ENCODE data around the gene SFMBT2.
"Not testable (repeated sequence)": the region's sequence is repeated elsewhere in the genome, so short reads cannot be mapped to it uniquely, and the experiment has no call there.

SFMBT2 gene

DNA sequence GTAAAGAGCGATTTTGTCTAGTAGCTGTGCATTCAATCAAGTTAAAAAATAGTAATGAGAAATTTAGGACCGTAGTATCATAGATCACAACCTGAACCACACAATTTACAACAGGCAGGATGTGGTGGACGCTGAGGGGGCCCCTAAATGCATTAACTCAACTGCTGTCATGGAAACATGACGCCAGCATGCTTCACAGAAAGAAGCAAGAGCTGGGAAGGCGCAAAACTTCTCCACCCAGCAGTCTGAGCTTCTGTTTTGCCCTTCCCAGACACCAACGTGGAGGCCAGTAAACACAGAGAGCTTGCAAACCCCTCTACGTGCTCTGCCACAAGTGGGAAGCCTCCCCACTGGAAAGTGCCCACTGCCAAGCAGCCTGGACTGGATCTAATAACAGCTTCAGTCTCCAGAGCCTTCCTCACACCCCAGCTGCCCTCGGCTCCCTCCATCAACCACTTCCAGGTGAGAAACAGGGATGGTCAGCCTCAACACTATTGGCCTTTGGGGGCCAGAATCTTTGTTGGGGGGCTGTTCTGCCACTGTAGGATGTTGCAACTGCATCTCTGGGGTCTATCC, 151.8 kb downstream of the SFMBT2 start:
- no peak for DNase-seq

DNA sequence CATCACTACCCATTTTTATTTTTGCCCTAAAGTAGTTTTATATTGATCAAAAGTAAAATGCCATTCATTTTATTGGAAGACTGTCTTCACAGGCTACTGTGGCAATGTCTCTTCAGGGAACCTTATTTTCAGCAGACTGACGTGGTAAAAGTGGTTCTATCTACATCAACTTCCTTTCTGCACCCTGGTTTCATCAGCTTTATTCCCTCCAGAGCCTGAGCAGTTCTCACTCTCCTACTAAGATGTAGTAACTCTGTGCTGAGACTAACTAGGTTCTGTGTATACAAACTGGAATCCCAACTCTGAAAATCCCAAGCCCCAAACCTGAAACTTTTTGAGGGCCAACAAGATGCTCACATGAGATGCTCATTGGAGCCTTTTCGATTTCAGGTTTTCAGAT, 155.3 kb downstream of the SFMBT2 start:
- no peak for DNase-seq

DNA sequence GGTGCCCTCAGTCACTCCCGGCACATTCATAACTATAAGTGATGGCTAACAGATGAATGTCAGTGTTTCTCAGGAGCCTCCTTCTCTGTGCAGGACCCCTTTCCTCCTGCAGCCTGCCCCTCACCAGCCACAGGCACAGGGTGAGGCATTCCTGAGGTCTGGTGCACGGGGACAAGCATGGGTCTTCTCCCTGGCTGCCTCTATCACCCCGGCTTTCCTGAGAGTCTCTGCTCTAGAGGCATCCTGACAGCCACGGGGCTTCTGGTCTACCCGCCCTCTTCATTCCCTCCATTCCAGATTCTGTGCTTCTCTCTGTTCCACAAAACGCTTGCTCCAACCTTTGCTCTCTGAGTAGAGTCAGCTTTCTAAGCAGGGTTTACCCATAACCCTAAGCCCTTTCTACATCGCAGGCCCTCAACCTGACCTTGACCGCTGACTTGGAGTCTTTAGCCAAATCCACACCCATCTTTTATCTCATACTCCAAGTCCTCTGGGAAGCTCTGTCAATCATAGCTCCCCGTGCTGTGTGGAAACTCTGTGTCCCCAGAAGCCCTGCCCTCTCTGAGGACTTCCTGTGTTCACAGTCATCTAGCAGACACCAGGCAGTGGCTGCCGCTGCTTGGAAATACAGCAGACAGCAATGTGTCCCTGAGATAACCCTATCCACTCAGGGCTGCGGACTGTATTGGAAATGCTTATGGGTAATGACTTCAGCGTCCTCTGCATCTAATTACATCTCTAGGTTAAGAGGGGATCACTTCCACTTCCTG, 159.0 kb downstream of the SFMBT2 start:
- DNase-seq: no peak

DNA sequence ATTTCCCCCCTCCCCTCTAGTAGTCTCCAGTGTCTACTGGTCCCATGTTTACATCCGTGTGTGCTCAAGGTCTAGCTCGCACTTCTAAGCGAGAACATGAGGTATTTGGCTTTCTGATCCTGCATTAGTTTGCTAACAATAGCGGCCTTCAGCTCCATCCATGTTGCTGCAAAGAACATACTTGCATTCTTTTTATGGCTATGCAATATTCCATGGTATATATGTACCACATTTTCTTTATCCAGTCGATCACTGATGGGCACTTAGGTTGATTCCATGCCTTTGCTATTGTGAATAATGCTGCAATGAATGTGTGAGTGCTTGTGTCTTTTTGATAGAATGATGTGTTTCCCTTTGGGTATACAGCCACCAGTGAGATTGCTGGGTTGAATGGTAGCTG, 160.6 kb downstream of the SFMBT2 start:
- no peak for DNase-seq

DNA sequence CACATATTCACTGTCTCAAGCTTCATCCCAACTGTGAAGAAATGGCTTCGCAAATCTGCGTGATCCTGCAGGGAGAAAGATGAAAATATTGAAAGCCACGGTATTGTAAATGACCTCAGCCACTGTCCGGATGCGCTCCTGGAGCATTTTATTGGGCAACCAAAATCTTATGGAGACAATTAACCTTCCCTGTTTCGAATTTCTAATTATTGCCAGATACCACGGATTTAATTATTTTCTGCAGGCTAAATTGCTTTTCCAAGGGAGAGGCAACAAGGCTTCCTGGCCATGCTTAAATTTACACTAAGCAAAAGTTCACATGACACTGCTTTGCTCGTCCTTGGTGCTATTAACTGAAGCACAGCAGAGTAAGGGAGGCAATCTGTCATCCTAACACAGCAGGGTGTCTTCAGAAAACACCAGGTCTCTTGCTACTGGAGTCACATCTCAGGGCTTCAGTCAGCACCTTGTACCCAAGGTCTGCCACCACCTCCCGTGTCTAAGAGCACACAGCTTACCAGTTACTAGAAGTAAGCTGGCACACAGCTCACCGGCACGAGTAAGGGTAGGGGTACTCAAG, 162.2 kb downstream of the SFMBT2 start:
- no peak for DNase-seq

DNA sequence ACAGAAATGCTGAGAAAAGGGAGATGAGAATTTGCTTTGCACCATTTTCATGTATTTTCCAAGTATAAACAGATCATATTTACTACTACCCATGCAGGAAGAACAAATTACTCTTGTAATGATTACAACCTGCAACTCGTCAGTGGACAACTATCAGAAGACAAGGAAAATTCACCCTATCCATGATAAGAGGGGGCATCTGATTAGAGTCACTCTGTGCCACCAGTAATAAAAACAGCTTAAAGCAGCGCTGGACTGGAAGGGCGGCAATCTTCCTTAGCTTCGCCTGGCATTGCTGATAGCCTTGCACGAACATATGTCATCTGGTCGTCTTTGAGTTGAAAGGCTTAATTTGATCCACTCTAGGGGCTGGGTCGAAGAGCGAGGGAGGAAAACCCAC, 162.7 kb downstream of the SFMBT2 start:
- no peak for DNase-seq

DNA sequence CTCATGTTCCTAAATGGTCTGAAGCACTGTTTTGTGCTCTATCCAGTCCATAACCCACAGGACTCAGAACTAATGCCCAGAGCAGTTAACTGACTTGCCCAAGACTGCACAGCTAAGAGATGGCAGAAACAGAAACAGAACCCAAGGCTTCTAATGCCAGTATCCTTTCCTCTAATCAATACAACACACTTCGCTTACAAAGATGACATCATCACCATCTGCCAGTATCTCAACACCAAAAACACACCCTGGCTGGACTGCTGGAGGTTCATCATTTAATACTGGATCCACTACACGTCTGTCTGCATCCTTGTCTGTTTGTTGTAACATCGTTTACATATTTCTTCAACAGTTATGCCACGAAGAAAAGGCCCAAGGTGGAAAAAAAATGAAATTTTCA, 165.3 kb downstream of the SFMBT2 start:
- no peak for DNase-seq

DNA sequence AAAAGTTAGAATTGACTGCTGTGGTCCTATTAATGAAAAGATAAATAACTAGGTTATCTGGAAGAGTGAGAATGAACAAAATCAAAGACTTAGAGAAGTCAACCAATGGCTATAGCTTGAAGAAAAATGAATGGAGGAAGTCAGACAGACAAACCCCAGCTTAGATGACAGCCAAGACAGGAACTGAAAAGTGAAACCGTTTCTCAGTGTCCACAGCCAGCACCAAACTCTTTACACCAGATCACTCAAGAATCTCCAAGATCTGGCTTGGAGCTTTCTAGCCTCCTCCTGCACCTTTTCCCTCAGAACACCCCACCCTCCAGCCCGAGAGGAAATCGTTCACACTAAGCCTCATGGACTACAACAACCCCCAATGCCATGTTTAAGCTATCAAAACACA, 167.0 kb downstream of the SFMBT2 start:
- no peak for DNase-seq

DNA sequence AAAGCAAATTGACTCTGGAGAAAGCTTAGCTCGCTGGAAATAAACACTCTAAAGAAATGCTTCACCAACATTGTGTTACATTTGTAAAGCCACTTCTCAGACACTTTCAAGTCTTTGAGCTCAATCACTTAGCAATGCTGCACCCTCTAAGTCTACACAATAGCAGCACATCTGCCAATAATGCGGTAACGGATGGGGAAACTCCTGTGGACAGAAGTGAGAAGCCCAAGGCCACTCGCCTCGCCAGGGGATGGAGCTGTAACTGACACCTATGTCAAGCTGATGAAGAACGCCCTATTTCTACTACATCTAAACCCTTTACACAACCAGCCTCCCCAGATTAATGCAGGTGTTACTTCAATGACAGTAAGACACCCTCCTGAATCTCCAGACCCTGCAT, 167.7 kb downstream of the SFMBT2 start:
- DNase-seq: no peak

DNA sequence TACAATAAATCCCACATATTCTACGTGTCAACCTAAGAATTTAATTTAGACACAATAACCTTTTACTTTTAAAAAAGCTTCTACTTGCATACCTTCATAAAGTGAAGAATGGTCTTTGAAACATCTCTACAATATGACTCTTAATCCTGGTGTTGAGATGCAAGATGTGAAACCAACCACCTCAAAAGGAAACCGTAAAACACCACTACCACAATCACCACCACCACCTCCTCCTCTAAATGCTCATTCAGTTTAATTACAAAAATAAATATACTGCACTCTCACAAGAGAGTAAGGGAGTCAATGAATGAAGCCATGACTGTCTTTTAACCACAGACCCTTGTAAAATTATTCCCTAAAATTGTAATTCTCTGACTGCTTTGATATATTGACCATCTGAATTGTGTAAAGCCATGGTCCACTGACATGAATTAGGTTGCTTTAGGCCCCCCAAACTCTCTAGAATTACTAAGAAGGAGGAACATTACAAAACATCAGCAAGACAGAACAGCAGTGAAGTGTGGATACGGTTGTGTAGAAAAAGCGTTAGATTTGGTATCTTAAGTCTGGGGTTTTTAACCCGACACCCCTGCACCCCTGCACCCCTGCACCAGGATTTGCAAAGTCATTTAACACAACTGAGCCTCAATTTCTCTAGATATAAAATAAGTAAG, 171.4 kb downstream of the SFMBT2 start:
- no peak for DNase-seq

DNA sequence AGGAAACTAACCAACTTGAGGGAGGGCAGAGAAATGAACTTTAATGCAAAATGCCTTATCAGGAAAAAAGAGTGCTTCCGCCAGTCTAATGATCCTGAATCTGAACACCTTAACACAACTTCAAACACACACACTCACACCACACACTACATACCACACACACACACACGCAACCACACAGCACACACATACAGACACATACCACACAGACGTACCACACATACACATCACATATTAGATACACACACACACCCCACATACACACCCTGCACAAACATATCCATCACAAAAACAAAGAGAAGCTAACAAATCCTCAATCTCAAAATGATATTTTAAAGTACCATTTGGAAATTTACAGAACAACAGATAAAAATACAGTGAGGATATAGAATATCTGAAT, 175.5 kb downstream of the SFMBT2 start:
- DNase-seq: no peak

DNA sequence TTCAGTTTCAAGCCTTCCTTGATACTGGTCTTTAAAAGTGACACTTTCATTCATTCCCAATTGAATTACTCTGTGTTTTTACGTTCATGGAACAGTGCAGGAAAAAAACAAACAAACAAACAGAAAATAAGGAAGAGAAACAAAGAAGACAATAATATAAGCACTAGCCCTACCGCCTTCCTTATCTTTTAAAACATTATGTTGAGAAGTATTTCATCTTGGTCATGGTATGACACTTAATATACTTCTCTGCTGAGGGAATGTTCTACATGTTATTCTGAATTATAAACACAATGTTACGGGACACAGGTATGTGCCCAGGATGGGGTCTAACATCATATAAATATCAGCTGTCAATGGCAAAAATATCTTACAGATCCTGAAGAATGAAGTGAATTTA, 176.7 kb downstream of the SFMBT2 start:
- DNase-seq: no peak

DNA sequence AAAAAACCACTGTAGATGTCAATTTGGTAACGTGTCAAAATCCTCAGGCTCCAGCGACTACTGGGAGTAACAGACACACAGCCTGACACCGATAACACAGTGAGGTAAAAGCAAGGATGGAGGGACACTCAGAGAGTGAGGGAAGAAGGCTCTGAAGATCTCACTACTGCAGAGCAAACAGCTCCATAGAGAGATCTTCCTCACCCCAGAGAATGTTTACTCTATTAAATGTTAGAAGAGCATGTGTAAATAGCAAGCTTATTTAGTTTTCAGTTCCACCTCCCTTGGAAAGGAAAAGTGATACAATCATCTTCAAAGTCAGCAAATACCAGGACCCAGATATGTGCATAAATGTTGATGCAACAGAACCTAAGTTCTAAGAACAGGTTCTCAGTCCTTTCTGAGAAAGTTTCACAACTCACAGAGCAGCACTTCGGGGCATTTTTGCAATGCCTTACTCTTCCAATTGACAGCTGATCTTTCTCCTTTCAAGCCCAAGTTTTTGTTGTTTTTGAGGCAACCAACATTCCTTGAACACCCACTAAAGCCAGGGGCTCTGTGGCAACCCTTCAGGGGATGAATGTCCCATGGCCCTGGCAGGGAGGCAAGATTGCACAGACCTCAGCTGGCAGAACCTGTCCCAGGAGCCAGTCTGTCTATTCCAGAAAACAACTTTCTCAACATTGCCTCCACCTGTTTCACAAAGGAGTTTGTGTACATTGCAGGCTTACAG, 177.4 kb downstream of the SFMBT2 start:
- no peak for DNase-seq

DNA sequence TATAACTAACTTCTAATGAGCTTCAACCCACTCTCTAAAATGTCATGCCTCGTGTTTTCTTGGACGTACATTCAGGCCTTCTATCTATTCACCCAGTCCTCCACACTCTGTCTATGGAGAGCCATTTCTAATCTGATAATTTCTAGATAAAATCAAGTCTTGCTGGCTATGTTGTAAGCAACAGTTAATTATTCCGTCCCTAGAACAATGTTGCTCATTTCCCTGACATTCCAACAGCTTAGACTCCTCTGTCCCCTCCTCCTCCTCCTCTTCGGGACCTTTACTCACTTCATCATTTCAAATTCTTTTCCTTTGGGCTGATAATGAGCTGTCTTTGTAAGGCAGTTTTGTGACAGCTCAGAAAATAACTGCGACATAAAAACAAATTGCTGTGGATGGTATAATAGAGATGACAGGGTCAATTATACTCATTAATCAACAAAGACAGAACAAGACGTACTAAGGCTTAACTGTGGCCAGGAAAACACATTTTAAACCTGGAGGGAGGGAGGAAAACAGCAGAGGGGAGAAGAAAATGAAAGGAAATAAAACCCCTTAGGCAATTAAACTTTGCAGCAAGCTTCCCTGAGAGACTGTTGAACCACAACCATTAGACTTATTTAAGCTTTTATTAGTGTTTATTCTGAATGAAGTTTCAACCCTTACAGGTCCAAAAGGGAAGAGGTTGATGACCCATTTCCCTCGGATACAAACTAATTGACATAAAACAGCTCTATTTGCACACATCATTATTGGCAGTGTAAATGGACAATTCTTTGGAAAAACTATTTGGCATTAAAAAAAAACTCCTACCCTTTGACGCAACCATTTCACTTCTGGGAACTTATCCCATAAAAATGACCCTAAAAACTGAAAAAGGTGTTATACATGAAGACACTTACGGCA, 179.1 kb downstream of the SFMBT2 start:
- no peak for DNase-seq

DNA sequence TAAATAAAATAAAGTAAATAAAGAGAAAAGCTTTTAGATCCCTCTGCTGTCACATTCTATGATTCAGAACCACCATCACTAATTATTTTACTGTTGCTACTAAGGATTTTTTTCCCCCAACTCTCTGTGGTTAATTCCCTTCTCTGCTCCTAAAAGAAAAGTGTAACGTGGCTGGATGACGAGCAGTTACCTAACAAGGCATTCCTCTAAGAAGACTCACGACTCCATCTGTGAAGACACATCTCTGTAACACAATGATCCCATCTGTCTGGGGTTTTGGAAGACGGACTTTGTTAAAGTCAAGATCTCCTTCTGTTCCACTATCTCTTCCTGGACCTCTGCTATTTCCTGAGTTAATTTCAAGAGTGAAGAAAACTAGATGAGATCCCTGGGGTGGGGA, 179.9 kb downstream of the SFMBT2 start:
- no peak for DNase-seq

DNA sequence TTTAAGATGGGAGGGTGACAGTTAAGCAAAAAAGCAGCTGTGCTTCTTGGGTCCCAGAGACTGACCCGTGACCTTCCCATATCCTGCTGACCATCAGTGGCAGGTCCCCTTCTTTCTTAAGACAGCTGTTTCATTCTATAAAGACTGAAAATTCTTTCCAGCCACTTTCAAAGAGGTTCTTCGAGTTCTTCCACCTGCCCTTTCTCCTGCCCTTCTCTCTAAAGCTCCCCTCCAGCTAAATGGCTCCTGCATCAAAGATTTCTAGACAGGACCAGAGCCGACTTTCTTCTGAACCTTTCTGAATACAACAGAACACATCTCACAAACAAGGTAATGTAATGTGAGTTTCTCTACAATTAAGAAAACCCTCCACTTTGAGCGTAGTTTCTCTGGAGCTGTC, 180.8 kb downstream of the SFMBT2 start:
- DNase-seq: no peak

DNA sequence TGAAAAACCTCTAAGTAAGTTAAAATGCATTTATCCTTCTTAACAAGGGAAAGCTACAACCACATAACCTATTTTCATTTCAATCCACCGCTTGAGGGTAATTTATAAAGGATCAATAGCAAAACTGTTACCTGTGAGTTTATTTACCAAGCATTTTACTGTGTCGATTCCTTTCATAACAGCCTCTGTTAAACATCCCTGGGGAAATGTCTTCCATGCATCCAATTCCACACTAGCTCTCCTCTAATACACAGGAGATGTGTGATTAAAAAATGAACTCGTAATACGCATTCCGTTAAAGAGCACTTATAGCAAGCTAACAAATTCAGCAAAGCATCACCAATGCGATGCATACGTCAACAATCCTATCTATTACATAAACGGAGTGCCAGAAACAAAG, 185.7 kb downstream of the SFMBT2 start:
- DNase-seq: no peak

DNA sequence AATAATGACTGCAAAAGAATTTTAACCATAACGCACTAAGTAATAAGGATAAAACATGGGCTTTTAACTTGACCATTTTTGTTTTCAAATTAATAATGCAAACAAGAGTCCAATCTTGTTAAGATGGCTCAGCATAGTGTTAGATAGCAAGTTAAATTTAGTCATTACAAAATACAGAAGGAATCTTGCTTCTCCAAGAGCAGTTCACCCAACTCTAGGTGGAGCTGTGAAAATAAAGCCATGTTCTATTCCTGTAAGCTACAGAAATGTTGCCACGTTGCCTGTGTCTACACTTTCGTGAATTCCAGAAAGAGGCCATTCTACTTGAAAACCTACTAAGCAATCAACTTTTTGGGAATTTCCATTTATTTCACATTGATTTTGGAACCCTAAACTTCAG, 191.9 kb downstream of the SFMBT2 start:
- no peak for DNase-seq

DNA sequence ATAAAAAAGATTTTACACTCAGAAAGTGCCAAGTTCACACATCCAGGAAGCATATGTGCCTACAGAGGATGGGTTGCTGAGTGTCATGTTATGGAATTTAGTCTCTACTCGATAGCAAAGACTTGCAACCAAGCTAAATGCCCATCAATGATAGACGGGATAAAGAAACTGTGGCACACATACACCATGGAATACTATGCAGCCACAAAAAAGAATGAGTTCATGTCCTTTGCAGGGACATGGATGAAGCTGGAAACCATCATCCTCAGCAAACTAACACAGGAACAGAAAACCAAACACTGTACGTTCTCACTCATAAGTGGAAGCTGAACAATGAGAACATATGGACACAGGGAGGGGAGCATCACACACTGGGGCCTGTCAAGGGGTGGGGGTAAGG, 198.1 kb downstream of the SFMBT2 start:
- DNase-seq: not testable (repeated sequence)

DNA sequence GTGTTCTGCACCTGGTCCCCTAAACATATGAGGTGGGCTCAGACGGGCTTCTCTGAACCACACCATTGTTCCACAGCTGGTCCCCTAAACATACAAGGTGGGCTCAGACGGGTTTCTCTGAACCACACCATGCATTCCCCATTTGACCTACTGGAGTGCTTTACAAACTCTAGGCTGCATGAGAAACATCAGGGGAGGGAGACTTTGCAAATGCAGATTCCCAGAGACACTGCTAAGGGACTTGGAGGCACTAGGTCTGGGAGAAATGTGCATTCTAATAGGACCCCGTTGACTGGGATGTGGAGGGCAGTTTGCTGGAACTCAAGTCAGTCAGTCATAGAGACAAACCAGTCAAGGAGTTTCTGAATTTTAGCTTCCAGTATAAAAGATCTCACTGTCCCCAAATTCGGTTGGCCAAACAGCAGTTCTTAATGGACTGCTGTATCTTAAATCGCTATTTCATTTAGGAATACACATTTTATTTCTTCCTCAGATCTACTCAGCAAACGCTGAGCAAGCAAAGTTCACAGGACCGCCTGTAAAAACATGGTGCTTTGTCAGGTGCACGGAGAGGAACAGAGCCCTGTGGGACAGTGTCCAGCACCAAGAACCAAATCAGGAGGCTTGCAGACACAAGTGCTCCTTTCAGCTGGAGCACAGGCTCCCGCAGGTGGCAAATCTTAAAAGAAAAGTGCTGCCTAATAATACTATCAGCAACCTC, 198.8 kb downstream of the SFMBT2 start:
- no peak for DNase-seq

DNA sequence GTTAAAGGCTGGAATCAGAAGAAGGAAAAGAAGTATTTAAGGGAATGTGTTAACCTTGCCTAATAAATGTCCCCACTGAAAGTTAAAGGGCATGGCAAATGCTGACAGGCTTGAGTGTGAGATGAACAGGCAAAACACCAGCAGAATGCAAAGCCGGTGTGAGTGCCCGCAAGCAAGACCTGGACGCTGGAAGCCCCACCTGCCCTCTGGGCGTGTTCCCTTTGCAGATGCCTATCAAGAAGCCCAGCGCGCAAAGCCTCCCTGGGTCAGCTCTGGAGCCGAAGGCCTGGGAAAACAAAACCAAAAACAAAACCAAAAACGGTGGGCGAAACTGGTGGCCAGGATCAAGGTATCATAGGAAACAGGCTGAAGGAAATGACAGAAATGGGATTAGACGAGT, 200.3 kb downstream of the SFMBT2 start:
- DNase-seq: no peak
